HG02938 (cell line): ENCODE results near the gene UNC5B.
"Not testable (repeated sequence)": the region's sequence is repeated elsewhere in the genome, so short reads cannot be mapped to it uniquely, and the experiment has no call there.

ENCODE experiments used
- ATAC-seq: cut with Tn5 transposase; IDR thresholded peaks from one replicate; pipeline ENCODE4 v1.9.1; 2021; ENCODE audit warnings: mild to moderate bottlenecking, moderate library complexity; ENCODE audit not compliant: unreplicated experiment

The UNC5B gene

DNA sequence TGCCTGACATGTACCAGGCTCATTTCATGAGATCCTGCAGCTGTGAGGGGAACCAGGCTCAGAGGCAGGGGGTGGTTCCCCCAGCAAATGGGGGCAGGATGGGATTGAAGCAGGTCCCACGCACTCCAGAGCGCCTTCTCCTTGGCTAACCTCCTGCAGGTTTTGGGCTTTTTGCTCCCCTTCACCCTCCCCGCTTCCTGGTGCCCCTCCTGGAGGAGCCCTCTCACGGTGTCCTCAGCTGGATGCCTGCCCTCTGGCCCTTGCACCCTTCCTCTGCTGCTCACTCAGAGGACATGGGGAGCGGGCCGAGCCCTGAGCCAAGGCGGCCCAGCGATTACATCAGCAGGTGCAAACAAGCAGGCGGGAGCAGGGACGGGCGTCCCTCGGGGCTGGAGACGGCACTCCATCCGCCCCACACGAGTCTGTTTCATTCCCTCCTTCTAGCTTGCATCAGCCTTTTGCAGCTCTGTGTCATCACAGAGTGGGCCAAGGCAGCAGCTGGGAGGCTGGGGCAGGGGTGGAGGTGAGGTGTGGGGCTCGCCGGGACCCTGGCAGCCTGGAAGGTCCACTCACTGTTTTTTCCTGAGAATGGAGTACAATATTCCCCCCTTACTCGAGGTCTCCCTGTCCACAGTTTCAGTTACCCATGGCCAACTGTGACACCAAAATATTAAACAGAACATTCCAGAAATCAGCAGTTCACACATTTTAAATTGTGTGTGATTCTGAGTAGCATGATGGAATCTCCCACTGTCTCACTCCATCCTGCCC, 54.0 kb downstream of the UNC5B start:
- no peak for ATAC-seq

DNA sequence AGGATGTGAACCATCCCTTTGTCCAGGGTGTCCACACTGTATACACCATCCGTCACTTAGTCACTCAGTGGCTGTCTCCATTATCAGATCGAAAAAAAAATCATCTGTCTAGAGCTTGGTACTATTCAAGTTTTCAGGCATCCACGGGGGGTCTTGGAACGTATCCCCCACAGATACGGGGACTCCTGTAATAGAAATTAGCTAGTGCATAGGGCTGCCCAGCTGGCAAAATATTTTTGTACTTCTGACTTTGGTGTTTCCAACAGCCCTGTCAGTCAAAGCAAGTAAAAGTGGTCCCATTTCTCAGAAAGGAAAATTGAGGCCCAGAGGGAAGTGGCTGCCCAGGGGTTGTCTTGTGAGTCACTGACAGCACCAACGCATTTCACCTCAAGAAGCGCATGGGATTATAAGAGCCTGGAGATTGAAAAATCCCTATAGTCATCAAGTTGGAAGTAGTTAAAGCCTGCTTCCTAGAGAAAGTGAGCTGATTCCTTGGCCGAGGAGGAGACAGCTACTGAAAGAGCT, 54.6 kb downstream of the UNC5B start:
- no peak for ATAC-seq

DNA sequence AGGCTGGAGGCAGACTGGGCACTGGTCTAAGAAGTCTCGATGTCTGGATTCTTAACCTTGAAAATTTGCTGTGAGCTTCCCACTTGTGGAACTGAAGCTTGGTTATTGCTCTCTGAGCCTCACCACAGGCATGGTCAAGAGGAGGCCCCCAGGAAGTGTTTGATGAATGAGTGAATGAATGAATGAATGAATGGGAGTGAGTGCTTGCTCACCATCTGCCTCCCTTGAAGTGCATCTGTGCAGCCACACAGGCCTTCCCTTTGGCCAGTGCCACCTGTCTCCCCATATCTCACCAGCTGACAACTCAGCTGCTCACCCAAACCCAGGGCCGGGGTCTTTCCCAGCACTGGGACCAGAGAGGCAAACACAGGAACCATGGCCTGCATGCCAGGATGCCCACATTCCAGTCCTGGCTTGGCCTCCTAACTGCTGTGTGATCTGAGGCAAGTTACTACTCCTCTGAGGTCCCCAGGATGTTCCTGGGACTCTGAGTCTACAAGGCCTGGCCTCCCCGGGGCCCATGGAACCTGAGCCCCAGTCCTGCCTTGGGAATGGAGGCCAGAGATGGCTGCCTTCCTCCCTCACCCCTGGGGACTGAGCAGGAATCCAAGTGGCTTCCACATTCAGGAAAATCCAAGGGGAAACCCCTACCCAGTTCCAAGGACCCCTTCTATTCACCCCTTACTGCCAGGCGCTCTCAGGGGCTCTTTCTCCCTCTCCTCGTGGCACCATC, 55.3 kb downstream of the UNC5B start:
- no peak for ATAC-seq

DNA sequence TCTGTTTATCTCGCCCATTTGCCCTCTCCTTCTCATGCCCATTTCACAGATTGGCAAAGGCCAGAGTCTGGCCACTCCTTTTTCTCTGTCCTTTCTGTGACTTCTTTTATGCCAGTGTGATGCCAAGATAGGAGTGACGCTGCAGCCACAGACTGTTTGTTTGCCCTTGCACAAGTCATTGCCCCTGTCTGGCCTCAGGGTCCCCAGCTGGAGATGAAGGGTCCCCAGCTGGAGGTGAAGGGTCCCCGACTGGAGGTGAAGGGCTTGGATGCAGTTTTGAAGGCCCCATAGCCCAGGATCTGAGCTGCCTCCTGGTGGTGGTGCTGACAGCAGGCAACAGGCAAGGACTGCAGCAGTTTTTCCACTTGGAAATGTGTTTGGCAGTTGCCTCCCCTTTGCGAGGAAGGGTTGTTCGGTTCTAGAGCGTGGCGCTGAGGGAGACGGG, 55.9 kb downstream of the UNC5B start:
- no peak for ATAC-seq

DNA sequence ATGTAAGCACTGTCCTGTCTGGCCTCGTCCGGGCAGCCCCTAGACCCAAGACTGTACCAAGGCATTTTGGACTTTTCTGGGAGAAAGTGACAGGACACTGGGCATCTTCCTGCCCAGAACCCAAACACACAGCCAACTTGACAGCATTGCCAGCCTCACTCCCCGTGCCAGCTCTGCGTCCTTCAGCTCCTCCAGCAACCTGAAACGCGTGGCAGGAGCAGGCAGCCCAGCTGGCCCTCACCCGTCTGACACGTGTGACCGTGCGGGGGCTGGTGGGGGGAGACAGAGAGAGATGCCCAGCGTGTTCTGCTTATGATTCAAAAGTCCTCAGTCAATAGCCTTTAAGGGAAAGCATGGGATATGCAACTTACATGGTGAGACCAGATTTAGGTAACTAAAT, 56.4 kb downstream of the UNC5B start:
- ATAC-seq = no peak

DNA sequence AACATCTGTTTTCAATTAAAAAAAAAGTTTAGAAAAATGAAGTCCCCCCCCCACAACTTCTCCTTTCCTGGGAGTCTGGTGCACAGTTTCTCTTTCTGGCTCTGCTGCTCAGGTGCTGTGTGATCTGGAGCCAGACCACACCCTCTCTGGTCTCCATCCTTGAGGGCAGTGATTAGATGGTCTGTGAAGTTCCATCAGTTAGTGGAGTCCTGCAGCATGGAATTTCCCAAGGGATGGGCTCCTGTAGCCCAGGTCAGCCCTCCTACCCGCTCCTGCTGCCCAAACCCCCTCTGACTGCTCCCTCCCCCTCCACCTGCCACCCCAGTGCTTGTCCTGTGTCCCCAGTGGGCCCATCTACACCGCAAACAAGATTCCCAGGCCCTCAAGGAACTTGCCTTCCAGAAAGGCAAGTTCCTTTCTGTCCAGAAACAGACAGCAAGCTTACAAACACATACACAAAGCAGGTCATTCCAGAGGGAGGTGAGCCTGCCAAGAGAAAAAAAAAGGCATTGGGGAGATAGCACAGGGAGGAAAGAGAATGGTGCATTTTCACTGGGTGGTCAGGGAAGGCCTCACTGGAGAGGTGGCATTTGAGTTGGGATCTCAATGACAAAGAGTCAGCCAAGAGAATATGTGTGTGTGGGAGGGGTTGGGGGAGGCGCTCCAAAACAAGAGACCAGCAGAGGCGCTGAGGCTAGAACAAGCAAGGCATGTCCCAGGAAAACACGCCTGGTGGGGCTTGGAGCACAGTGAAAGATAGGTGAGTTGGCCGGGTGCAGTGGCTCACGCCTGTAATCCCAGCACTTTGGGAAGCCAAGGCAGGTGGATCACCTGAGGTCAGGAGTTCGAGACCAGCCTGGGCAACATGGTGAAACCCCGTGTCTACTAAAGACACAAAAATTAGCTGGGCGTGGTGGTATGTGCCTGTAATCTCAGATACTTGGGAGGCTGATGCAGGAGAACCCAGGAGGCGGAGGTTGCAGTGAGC, 57.2 kb downstream of the UNC5B start:
- ATAC-seq = no peak

DNA sequence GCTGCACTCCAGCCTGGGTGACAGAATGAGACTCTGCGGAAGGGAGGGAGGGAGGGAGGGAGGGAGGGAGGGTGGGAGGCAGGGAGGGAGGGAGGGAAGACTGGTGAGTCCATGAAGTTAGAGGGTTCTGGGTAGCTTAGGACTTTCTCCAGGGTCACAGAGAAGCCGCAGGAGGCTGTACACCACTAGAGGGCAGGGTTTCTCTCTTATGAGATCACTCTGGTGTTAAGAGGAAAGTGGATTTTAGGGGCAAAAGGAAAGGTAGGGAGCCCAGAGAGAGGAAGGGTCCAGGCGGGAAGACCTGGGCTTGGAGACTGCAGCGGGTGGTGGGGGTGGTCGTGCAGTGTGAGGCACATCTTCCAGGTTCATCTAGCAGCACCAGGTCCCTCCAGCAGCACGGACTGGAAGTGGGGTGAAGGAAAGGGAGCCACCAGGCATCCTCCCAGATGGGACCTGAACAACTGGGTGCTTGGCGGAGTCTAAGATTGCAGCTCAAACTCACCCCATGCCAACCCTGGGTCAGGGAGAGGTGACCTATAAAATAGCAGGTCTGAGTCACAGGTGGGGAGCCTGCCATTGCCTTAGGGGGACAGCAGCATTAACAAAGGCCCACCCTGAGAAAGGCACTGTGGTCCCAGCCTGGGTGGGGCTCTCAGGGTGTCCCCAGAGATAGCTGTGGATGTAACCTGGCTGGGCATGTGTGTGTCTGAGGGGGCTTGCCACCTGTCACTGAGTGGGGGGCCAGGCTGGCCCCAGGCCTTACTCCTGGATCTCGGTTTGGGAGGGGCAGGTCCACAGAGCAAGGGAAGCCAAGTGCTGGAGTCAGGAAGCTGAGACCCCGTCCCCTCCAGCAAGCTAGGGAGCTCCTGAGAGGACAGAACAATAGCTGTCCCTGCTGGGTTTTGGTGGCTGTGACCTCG, 58.2 kb downstream of the UNC5B start:
- ATAC-seq = no peak

DNA sequence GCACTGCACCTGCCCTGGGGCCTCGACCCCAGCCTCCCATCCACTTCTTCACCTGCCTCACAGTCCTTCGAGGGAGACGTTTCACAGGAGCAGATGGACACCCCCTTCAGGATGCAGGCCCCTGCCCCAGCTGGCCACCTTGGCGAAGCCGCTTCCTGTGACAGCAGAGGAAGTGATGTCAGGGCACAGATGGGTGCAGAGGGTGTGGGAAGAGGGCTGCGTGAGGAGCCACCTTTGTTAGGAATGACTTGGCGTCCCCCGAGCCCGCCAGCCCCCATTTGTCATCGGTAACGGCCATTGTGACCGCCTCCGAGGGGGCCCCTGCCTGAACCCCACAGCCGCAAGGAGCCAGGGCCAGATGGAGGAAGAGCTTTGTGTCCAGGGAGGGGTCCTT, 59.3 kb downstream of the UNC5B start:
- no peak for ATAC-seq

DNA sequence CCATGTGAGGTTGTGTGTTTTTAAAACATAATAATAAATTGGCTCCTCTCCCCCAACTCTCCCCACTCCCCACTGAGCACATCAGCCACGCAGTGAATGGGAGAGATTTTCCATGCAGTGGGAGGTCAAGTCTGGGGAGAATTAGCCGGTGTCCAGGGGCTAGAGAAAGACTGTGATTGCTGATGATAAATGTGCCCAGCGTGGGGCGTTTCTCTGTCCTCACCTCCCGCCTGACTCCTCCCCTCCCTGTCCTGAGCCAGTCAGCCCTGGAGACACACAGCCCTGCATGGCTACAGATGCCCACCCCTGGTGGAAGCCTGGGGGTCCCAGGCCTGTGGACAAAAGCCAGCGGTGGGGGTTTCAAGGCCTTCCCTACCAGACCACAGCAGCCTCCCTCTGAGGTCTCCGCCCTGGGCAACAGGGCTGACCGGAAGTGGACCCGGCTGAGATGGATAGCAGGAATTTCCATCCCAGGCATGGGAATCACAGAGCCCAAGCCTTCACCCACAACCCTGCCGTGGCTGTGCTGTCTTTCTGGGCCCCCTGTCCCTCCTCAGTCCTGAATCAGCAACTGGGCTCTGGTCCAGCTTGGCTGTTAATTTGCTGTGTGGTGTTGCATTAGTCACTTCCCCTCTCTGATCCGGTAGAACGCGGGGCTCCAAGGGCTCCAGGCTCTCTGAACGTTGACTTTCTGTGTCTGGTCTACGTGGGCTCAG, 59.8 kb downstream of the UNC5B start:
- no peak for ATAC-seq

DNA sequence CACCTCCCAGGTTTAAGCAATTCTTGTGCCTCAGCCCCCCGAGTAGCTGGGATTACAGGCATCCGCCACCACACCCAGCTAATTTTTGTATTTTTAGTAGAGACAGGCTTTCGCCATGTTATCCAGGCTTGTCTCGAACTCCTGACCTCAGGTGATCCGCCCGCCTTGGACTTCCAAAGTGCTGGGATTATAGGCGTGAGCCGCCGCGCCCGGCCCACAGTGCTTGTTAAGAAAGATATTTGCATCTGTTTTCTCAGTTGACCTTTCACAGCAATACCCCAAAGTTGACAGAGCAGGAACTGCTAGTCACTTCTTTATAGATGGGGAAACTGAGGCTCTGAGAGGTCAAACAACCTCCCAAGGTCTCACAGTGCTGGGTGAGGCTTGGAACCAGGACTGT, 60.6 kb downstream of the UNC5B start:
- ATAC-seq = not testable (repeated sequence)

DNA sequence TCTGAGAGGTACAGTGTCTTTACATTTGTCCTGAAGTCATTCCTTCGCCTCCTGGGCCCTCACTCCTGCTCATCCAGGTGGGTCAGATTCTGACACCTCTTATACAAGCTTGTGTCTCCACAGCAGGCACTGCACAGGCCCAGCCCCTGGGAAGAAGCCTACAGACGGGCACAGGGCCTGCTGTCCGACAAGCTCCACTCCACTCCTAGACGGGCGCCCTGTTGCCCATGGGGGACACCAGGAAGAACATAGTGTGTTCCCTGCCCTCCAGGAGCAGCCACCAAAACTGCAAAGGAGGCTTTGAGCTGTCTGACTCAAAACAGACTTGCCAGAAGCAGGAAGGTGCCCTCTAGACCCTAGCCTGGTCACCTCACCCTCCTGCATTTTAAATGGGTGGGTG, 61.1 kb downstream of the UNC5B start:
- no peak for ATAC-seq

DNA sequence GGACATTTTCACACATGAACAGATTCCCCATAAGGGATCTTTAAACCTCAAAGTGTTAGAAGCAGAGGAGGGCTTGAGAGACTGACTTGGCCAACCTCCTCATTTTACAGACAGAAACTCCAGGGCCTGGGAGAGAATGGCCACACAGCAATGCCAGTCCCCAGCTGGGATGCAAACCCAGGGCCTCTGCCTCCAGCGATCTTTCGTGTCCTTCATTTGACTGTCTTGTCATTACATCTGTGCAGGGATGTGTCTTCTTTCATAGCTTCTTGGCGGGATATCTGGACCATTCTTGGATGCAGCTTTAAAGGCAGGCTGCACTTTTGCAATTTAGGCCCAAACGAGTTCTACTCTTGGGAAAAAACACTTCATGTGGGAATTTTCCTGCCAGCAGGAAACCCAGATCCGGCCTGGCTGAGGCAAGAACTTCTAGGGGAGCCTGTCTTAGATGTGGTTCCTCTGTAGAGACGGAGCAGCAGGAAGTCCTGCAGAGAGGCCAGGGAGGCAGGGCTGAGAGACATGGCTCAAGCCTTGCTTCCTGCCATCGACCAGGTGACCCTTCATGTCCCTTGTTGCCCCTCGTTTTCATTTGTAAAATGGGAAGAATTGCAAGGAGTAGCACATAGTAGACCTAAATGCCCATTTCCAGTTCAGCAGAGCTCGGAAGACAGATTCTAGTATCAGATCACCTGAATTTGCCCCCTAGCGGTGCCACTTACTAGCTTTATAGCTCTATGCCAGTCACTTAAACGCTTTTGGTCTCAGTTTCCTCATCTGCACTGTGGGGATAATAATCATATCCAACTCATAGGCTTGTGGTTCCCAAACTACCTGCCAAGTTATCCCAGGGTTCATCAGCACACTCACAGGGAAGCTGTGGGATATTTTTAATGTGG, 62.8 kb downstream of the UNC5B start:
- ATAC-seq = no peak

DNA sequence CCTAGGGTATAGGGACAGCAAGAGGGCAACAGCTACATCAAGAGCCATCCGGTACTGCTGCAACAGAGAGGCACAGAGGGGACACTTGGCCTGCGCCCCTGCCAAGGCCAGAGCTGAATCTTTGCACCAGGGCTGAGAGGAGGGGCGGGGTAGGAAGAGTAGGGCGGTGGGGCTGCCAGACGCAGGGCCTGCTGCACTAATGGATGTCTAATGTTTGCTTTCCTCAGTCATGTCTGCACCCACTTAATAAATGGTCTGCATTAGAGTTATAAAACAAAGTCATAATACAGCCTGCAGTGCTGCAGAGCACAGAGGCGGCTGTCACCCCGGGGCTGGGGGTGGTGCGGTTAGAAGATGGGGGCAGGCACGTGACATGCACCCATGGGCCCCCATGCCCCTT, 64.5 kb downstream of the UNC5B start:
- no peak for ATAC-seq

DNA sequence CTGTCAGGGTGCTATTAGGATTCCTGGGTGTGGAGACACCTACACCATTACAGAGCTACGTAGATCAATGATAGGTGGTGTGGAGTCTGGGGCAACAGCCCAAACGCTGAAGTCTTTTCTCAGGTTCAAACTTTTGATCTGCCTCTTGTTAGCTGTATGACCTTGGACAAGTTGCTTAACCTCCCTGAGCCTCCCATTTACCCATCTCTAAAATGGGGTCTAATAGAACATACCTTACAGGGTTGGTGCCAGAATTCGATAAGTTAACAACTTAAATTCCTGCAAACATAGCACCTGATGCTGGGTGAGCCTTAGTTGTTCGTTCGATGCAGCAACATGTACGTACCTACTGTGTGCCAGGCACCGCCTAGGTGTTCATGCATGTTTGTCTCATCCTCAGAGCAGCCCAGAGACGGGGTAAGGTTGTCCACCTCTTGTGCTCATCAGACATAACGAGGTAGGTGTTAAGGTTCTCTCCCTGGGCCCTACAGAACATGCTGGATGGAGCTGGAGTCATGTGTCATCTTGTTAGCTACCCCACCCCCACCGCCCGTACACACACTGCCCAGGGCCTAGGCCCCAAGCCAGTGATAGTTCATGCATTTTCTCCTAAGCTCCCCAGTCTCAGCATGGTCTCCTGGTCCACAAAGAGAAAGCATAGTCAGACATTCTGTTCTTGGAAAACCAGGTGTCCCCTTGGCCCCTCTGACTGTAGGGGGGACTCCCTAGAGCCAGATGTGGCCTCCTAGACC, 65.7 kb downstream of the UNC5B start:
- ATAC-seq = no peak

DNA sequence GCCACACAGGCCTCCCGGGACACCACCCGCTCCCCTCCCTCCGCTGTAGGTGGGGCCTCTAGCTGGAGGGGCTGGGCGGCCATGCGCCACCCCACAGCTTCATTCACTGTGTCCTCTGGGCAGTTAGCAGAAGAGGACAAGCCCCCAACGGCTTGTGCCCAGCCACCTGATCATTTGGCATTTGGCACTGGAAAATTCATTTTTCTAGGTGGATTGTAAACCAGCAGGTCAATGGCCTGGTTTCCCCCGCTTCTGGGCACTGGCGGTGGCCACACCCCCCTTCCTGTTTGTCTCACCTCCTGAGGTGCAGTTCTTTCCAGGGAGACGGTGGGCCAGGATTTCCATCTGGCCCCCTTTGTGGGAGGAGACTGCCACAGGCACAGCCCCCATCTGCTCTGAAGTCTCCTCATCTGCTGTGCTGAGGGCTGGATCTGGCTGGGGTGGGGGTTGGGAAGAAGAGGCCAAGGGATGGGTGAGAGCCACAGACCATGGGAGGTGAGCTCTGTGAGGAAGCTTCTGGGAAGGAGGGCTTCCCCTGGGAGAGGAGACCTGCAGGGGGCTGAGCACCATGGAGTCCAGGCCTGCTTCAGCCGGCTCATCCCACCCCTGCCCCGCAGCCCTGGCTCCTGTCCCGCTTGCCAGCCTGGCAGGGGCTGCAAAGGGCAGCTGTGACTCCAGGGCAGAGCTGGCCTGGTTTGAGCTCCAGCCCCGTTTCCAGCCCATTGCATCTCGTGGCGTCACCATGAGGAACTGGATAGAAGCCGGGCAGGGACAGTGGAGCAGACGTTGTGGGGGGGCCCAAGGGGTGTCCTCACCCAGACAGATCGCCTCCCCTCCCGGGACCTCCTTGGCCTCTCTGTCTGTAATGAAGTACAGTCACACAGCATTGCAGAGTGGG, 66.6 kb downstream of the UNC5B start:
- no peak for ATAC-seq

DNA sequence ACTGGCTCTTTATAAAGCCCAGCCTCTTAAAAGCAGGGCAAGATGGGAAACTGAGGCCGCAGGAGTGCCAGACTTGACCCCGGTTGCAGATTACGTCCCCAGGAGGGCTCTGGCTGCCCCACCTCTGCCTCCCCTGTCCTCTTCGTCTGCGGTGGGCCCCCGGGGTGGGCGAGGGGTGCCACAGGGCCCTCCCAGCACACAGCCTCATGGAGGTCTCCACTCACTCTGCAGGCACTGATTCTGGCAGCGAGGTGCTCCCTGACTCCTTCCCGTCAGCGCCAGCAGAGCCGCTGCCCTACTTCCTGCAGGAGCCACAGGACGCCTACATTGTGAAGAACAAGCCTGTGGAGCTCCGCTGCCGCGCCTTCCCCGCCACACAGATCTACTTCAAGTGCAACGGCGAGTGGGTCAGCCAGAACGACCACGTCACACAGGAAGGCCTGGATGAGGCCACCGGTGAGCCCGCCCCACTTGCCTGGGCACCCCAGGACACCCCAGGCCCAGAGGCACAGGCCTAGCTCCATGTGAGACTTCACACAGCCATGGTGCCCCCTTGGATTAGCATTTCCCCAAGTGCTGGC, 67.3 kb downstream of the UNC5B start:
- ATAC-seq = no peak
